CD4-positive, alpha-beta T cell (primary cell): ENCODE data around the gene KCNIP4. TPM values are rescaled to one million over a fixed set of nuclear protein-coding genes. Genes with fewer than 3 reads are reported as not detected.

Experiments used
- ATAC-seq: fragments of 200-7000 bp; cut with Tn5 transposase; one replicate; pipeline ENCODE4 v1.10.0; 2022; ENCODE audit warnings: mild to moderate bottlenecking; ENCODE audit not compliant: poor library complexity
- CTCF ChIA-PET: fragments of 350-600 bp; sonication (Branson Sonifier 250); formaldehyde crosslinking; loops from one replicate; lab custom pipeline; 2021; ENCODE audit warnings: antibody characterized with exemption, inconsistent platforms; lab: Charles Lee
- POLR2A ChIA-PET: fragments of 350-600 bp; sonication (Branson Sonifier 250); formaldehyde crosslinking; loops from one replicate; lab custom pipeline; 2021; ENCODE audit warnings: antibody characterized with exemption, inconsistent platforms; lab: Charles Lee
- DNase-seq, 14 experiments: peaks; one replicate each; pipeline ENCODE4 v3.0.0-alpha.2; 2013 to 2020; ENCODE audit warnings: mixed read lengths in 2 of 14
- H3K27ac ChIP-seq, 2 donors: one replicate each; pipeline versions ENCODE4 v1.5.1 to v1.7.0; 2013; ENCODE audit warnings: low read length in 2 of 2, low read depth in 1 of 2, mild to moderate bottlenecking in 1 of 2
- H3K27me3 ChIP-seq, 2 experiments: 1 replicate in 1 of 2; 2 replicates in 1 of 2; pipeline versions ENCODE4 v1.6.1 to v1.7.0; 2013; ENCODE audit warnings: low read length in 2 of 2, control low read depth in 1 of 2, mild to moderate bottlenecking in 1 of 2, moderate library complexity in 1 of 2; ENCODE audit not compliant: insufficient read depth in 2 of 2, control insufficient read depth in 1 of 2
- H3K36me3 ChIP-seq: one replicate; pipeline ENCODE4 v1.6.1; 2013; ENCODE audit warnings: low read length, control low read depth; ENCODE audit not compliant: insufficient read depth
- H3K4me1 ChIP-seq: one replicate; pipeline ENCODE4 v1.6.1; 2013; ENCODE audit warnings: low read length, control low read depth; ENCODE audit not compliant: insufficient read depth
- H3K4me3 ChIP-seq: one replicate; pipeline ENCODE4 v1.5.1; 2013; ENCODE audit warnings: mild to moderate bottlenecking, low read length, moderate library complexity
- H3K9me3 ChIP-seq, 2 experiments: 1 replicate in 1 of 2; 2 replicates in 1 of 2; pipeline versions ENCODE4 v1.6.1 to v1.7.0; 2013; ENCODE audit warnings: low read length in 2 of 2, mild to moderate bottlenecking in 2 of 2, control low read depth in 1 of 2, moderate library complexity in 1 of 2; ENCODE audit not compliant: control insufficient read depth in 1 of 2, insufficient read depth in 1 of 2
- H3K27ac Mint-ChIP-seq: one replicate; pipeline ENCODE4 v1.8.0; 2020; ENCODE audit warnings: mixed read lengths
- H3K27me3 Mint-ChIP-seq: one replicate; pipeline ENCODE4 v1.8.0; 2021; ENCODE audit warnings: mixed read lengths
- H3K36me3 Mint-ChIP-seq: one replicate; pipeline ENCODE4 v1.8.0; 2021; ENCODE audit warnings: low read depth, mixed read lengths
- H3K4me1 Mint-ChIP-seq: one replicate; pipeline ENCODE4 v1.8.0; 2021; ENCODE audit warnings: low read depth, mixed read lengths
- H3K4me3 Mint-ChIP-seq: one replicate; pipeline ENCODE4 v1.8.0; 2020; ENCODE audit warnings: mild to moderate bottlenecking, mixed read lengths
- H3K9me3 Mint-ChIP-seq: one replicate; pipeline ENCODE4 v1.8.0; 2020; ENCODE audit warnings: mixed read lengths
- CTCF ChIP-seq: fragments of 200-600 bp; IDR thresholded peaks from one replicate; pipeline ENCODE4 v1.8.0; 2022; ENCODE audit warnings: antibody characterized with exemption, mild to moderate bottlenecking
- intact Hi-C, 2 experiments: fragments of 100-400 bp; cut with DNase I in 1 of 2; cut with micrococcal nuclease in 1 of 2; formaldehyde crosslinking; loops; one replicate each; pipeline versions ENCODE4 v1.15.1 to v1.9.0; 2023 to 2025; cut with DNase I, micrococcal nuclease
- total RNA-seq, 174 experiments: library from RNA in 2 of 174; stranded (reverse) in 2 of 174; gene quantifications; one replicate each; pipeline ENCODE4 v1.2.3 and lab custom pipeline; 2021 to 2026

Gene KCNIP4
- total RNA-seq, 2 experiments from 2014 or later: not detected

GRCh38 chr4:21367567-21367966, 581.0 kb downstream of the KCNIP4 start:
- POLR2A ChIA-PET: no interaction called here
- H3K27me3 Mint-ChIP-seq: no peaks in the 10 kb centered on the region
- Histone ChIP-seq H3K4me1 (no peaks in the 10 kb centered on the region), H3K27me3 (no peaks in the 10 kb centered on the region), H3K9me3 (no peaks in the 10 kb centered on the region), H3K4me3 (no peak overlapping the region), H3K36me3 (no peaks in the 10 kb centered on the region), H3K27ac (no peak overlapping the region)
- no peak overlapping the region for H3K4me3 Mint-ChIP-seq
- H3K36me3 Mint-ChIP-seq: no peaks in the 10 kb centered on the region
- DNase-seq (no peak), ATAC-seq (no peak)
- TF ChIP-seq CTCF: no peak
- no peaks in the 10 kb centered on the region for H3K4me1 Mint-ChIP-seq
- no peak overlapping the region for H3K27ac Mint-ChIP-seq
- intact Hi-C loops: no loop called here
- CTCF ChIA-PET: no interaction called here
- H3K9me3 Mint-ChIP-seq: peaks cover 9% of the 10 kb centered on the region

- H3K27ac ChIP-seq: no peak overlapping the region
- no peak for TF ChIP-seq CTCF
- H3K4me1 Mint-ChIP-seq: no peaks in the 10 kb centered on the region
- no peak overlapping the region for H3K27ac Mint-ChIP-seq
- H3K36me3 Mint-ChIP-seq: no peaks in the 10 kb centered on the region
- no peaks in the 10 kb centered on the region for H3K4me1 ChIP-seq
- H3K9me3 ChIP-seq: no peaks in the 10 kb centered on the region
- DNase-seq (no peak), ATAC-seq (no peak)
- H3K4me3 Mint-ChIP-seq: no peak overlapping the region
- H3K9me3 Mint-ChIP-seq: peaks cover 9% of the 10 kb centered on the region
- intact Hi-C loops: no loop called here
- H3K36me3 ChIP-seq: no peaks in the 10 kb centered on the region
- no peaks in the 10 kb centered on the region for H3K27me3 Mint-ChIP-seq
- H3K27me3 ChIP-seq: no peaks in the 10 kb centered on the region
- no peak overlapping the region for H3K4me3 ChIP-seq
- CTCF ChIA-PET: no interaction called here
- POLR2A ChIA-PET: no interaction called here
Observed at GRCh38 chr4:21366840-21367239, 581.7 kb downstream of the KCNIP4 start.

- no peak overlapping the region for H3K4me3 ChIP-seq
- ATAC-seq (no peak), DNase-seq (no peak)
- Mint-ChIP-seq H3K4me3 (no peak overlapping the region), H3K27me3 (no peaks in the 10 kb centered on the region), H3K4me1 (no peaks in the 10 kb centered on the region), H3K9me3 (peaks cover 9% of the 10 kb centered on the region), H3K27ac (no peak overlapping the region), H3K36me3 (no peaks in the 10 kb centered on the region)
- H3K27ac ChIP-seq: no peak overlapping the region
- H3K27me3 ChIP-seq: no peaks in the 10 kb centered on the region
- no peaks in the 10 kb centered on the region for H3K4me1 ChIP-seq
- ChIA-PET POLR2A (no interaction called here), CTCF (no interaction called here)
- H3K9me3 ChIP-seq: no peaks in the 10 kb centered on the region
- intact Hi-C loops: no loop called here
- H3K36me3 ChIP-seq: no peaks in the 10 kb centered on the region
- TF ChIP-seq CTCF: no peak
Observed at GRCh38 chr4:21366312-21366711, 582.3 kb downstream of the KCNIP4 start.
